Epidermal melanocyte (primary cell): Measurements from ENCODE around the gene PPP1R7.

Experiments used
- DNase-seq: peaks from one replicate; pipeline ENCODE4 v3.0.0; 2011; ENCODE audit warnings: low spot score; ENCODE audit not compliant: insufficient read length

PPP1R7 gene

DNA sequence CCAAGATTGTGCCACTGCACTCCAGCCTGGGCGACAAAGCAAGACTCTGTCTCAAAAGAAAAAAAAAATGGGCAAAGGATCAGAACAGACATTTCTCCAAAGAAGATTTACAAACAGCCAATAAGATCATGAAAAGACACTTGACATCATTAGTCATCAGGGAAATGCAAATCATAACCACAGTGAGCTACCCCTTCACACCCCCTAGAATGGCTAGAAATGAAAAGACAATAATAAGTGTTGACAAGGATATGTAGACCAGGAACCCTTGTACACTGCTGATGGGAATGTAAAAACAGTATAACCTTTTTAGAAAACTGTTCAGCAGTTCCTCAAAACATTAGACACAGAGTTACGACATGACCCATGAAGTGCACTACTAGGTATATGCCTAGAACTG lies 29.8 kb upstream of the PPP1R7 start:
- no peak for DNase-seq

DNA sequence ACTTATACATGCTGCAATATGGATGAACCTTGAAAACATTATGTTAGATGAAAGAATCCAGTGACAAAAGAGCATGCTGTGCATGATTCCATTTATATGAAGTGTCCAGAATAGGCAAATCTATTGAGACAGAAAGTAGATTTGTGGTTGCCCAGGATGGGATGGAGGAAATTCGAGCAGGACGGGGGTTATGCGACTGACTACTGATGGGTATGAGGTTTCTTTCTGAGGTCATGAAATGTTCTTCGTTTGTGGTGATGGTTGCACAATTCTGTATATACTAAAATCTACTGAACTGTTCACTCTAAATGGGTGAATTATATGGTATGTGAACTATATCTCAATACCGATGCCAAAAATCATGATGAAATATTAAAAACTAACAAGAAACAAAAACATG lies 29.3 kb upstream of the PPP1R7 start:
- no peak for DNase-seq

DNA sequence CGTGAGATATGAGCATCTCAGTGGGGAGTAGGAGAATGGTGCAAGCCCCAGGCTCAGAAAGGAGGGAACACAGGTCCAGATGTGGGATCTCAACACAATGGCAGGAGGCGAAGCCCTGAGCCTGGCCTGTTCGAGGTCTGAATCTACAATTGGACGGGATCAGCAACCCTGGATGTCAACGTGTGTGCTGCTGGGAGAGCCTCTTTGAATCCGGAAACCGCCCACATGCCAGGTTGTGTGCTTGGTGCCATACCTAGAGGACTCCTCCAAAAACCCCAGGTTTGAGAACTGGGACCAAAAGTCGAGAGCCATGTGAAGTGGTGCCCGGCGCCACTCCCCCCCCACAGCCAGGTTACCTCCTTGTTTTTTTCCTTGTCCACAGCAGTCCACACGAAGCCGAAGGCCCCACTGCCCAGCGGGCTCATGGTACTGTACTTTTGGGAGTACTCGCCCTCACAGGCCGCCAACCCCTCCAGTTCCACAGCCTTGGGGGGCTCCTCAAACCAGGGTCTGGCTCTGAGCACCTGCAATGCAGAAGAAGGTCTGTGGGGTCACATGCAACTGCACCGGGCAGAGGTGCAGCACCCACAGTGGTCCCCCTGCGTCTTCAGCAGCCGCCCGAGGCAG lies 27.8 kb upstream of the PPP1R7 start:
- no peak for DNase-seq

DNA sequence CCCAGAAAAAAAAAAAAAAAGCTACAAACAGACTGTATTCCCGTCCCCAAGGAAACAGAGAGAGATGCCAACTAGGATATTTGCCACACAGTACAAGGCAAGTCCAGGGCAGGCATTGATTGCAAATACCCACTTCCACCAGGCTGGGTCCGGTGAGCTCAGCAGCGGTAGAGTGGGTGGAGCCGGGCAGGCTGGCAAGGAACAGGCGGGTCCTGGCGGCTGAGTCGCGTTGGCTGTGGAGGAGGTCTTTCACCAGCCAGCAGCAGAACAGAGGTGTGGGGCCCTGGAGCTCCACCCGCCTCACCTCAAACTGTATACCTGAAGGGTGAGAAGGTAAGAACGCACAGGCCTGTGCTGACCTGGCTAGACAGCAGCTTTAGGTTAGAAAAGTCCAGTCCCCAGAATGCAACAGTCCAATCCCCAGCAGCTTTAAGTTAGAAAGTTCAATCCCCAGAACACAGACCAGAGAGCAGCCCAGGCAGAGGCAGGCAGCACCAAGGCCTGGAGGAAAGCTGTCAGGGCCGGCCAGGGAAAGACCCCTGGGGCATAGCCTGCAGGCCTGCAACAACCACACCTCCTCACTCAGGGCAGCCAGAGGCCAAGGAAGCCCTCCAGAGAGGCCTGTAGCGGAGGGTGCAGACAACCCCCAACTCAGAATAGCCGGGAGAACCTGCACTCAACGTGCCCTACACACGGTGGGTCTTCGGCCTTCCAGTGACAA lies 26.3 kb upstream of the PPP1R7 start:
- DNase-seq: no peak

DNA sequence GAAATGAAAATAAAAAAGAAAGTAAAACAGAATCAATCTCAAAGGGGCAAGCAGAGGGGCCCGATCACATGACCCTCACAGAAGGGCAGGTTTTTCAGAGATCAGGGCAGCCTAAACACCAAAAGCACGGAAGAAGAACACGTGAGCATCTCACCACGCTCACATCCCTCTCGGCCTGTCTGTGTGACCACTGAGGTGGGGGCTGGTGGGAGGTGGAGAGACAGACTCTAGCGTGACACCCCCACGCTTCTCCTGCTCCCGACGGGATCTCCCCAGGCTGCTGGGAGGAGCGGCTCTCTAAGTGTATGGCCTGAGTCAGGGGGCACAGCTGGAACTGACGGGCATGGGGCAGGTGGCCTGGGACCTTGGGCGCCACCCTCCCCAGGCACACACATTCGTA lies 24.6 kb upstream of the PPP1R7 start:
- DNase-seq: no peak

DNA sequence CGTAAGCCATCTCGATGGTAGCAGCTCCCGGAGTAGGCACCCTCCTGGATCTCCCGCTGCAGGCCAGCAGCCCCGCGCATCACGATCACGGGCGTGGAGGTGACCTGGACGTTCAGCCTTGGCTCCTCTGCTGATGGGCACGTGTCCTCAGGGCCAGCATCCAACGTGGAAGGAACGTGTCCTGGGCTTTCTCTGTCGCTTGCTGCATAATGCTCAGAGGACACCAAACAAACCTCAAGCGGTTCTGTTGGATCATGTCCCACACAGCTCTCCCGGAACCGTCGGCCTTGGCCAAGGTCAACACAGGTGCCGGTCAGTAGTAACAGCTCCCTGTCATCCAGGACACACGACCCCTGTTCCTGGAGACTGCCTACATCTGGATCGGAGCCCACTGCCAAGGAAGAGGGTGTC lies 24.1 kb upstream of the PPP1R7 start:
- no peak for DNase-seq

DNA sequence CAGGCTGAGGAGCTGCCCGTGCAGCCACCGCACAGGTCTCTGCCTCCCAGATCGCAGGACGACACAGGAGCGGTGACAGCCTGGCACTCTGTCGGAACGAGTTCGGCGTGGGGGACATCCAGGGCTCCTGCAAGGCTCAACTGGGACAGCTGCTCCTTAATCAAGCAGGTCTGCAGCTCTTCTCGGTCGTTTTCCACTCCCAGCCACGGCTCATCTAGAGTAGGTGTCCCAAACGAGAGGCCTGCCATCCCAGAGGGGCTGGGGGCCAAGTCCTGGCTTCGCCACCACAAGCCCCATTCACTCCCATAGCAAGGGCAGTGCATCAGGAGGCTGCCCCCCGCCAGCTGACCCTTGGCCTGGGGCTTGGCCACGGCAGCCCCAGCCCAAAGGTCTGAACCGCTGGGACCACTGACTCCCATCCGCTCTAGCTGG lies 23.5 kb upstream of the PPP1R7 start:
- DNase-seq: no peak

DNA sequence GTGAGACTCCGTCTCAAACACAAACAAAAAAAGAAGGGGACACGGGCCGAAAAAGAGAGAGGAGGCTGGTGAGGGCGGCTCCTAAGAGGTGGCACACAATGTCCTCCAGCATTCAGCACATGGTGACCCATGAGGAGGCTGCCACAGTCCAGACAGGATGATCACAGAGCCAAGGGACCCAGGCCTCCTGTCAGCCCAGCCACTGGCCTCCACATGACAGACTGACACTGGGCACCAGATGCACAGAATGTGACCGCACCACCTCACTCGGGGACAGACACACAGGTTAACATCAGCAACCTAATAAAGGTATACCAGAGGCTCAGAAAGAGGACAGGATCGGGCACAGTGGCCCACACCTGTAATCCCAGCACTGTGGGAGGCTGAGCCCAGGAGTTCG lies 22.0 kb upstream of the PPP1R7 start:
- DNase-seq: no peak

DNA sequence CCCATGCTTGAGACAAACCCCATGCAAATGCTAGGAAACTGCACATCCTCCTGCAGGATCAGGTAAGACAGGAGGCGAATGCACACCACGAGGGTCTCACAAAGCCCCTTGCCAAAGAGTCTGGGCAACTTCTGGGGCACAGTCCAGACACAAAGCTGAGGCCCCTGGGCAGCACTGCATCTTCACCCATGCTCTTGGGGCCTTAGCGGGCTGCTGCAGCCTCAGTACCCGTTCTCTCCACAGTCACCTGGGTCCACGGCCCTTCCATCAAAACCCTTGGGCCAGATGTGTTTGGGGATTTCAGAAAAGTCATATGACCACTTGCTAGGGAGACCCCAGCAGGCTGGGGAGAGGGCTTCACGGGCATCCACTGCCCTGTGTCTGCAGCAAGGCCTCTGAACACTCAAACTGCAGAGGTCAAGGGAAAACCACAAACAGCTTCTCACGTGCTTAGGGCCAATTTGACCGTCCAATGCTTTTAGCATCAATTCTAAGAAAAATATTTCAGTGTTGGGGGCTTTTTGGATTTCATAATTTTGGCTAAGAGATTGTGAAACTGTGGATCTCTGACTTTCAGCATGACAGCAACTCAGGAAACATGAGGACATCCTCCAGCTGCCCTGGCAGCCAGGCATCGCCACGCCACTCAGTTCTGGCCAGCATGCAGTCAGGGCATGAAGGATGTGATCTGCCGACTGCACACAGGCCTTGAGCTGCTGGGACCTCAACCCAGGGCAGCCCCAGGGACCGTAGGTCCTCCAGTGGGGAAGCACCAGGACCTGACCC lies 21.0 kb upstream of the PPP1R7 start:
- DNase-seq: no peak

DNA sequence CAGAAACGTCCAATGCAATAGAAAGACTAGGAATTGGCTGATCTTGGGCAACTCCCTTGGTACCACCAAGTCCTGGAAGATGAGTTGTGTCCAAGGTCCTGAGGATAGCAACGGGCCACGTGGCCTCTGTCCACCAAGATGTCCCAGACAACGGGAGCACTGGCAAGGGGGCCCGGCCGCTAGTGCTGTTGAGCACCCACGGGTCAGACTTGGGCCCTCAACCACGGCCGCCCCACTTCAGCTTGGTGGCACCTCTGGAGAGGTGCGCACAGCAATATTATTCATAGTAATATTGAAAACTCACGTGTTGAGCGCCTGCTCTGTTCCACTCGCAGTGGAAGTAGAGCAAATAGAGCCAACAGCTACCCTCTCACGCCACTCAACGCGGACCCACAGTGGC lies 20.0 kb upstream of the PPP1R7 start:
- no peak for DNase-seq

DNA sequence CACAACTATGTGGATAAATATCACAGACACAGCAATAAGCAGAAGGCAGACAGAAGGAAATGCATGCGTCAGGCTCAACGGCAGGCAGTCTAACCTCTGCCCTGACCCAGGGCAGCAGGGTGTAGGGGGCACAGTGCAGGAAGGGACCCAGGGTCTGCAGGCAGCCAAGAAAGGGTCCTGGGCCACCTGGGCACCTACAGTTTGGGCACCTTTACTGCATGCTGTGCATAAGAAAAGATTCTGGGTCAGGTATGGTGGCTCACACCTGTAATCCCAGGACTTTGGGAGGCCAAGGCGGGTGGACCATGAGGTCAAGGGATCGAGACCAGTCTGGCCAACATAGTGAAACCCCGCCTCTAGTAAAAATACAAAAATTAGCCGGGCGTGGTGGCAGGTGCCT lies 18.7 kb upstream of the PPP1R7 start:
- no peak for DNase-seq

DNA sequence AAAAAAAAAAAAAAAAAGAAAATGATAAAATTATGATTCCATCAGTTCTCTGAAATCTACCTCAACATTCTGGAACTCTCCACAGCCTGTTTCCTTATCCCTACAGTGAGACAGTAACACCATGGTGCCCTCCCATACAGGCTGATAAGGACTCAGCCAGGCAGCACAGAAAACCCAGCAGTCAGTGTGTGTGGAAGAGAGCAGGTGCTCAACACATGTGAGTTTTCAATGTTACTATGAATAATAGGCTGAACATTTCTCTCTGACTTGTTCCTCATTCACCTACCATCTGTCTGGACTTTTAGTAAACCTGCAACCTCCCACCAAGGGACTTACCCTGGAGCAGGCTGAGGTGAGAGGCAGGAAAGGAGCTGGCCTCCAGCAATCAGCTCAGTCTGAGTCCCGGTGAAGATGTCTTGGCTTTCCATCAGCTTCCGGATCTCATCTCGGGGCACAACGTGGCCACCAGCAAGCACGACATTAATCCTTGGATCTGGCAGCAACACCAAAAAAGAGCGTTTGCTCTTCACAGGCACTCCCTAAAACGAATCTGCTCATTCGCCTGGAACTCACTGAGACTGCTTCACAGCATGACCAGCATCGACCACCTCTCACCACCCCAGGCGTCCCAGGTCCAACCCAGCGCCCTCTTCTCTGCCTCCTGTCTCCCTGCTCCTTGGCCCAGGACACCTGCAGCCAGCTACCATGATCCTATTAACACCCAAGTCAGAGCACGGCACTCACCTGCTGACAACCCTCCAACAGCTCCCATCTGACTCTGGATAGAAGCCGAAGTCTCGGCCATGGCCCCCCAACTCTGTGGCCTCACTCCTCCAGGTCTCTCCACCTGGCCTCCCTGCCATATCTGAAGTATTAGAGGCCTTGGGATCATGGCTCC lies 17.5 kb upstream of the PPP1R7 start:
- DNase-seq: no peak

DNA sequence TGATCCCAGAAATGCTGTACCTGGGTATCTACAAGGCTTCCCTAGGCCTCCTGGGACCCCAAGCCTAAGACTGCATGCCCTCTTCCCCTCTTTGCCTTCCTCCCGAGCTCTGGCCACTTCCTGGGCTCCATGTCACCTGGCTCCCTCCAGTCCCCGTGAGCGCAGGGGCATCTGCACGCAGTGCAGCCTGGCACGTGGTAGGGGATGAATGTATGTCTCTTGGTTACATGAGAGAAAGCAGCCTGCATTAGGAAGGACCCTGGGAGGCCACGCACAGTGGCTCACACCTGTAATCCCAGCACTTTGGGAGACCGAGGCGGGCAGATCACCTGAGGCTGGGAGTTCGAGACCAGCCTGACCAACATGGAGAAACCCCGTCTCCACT lies 16.8 kb upstream of the PPP1R7 start:
- no peak for DNase-seq

DNA sequence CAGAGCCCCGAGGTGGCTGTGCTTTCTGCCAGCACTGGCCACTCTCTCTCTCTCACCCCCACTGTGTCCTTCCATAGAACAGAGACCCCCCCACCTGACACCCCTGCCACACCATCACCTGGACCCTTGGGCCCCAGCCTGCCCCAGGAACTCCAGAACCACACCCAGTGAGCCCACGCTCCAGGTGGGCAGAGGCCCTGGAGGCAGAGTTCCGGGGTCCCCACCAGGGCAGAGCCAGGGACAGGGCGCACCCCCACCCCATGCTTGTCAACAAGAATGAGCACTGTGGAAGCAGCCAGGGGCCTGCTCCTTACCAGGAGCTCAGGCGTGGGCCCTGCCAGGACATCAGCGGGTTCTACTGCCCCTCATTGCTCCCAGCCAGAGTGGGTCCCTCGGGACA lies 15.6 kb upstream of the PPP1R7 start:
- no peak for DNase-seq

DNA sequence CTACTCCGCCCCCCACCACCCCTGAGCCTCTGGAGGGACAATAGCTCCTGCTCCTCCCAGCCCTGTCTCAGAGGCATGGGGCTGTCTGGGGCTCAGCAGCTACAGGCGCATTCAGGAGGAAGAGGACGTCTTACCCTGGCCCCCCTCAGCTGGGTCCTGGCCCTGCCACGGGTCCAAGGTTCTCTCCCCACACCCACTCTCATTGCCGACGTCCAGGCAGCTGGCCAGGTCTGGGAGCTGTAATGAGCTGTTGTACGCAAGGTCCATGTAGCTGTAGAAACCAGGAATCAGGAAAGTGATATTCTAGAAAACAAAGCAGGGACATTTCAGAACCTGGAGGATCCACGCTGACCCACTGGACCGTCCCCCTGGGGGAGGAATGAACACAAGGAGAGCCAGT lies 14.5 kb upstream of the PPP1R7 start:
- DNase-seq: no peak

DNA sequence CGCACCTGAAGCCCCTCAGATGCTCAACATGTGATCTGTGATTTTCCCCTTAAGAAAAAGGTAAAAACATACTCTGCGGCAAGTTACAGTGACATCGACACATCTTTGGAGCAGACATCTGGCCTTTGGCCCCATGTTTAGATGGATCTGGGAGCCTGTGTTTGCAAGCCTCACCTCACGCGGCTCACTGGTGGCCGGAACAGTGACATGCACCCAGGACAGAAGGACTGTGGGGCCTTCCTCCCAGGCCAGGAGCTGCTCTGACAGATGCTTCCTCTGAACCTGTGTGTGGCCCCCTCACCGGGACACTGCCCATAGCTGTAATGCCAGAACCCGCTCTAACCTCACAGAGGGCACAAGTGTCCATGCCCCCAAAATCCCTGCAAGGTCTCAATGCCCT lies 14.1 kb upstream of the PPP1R7 start:
- DNase-seq: no peak

DNA sequence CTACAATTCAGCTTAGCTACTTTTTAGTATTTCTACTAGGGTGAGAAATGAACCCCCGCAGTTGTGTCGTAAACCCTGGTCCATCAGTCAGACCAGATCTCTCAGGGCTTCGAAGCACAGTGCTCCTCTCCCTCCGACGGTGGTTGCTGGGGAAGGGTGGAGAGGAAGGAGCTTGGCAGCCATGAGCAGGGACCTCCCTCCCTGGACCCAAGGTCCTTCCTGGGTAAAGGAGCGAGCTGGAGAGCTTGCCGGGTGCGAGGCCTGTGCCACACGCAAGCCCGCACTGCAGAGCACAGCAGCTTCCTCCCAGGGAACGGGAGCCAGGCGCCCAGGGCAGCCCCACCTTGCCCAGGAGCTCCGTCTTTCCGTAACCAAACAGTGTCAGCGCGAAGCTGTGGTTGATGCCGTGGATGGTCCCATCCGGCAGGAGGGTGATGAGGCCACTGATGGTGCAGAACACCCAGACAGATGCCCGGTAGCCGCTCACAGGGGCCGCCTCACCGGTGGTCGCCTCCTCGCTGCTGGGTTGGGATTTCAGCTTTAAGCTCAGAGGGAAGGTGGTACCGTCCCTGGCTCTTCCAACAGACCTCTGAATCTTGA lies 13.5 kb upstream of the PPP1R7 start:
- DNase-seq: no peak

DNA sequence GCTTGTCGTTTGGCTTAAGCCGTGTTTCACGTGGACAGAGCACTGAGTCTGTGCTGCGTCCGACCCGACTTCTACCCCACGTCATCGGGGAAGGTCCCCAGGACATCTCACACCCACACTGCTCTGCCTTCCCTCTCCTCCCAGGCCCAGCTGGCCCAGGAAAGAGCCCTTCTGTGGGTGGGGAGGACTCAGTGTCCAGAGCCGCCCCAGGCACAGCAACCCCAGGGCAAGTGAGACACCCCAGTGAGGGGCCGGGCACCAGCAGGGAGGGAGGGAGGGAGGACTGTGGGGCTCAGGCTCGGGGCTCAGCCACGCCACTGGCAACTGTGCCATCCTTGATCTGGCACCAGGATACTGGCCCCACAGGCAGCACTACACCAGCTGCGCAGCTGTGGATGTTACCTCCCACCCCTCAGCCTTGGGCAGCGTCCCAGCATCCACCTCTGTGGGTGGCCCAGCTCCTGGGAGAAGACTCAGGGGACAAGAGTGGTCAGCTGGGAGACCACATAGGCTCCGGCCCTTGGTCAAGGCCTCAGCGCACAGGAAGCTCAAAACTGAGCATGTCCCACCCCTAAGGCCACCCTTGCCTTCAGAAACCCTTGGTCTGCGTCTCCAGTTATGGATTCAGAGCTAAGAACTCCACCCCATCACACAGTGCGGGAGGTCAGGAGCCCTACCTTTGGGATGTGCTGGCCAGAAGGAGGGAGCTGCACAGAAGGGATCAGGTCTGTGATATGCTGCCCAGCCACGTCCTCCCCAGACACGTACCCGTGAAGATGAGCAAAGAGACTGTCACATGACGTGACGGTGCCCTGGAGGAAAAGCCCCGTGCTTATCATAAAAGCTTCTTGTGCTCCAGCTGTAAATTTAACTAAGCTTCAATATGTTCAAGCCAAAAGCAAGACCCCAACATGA lies 12.7 kb upstream of the PPP1R7 start:
- no peak for DNase-seq

DNA sequence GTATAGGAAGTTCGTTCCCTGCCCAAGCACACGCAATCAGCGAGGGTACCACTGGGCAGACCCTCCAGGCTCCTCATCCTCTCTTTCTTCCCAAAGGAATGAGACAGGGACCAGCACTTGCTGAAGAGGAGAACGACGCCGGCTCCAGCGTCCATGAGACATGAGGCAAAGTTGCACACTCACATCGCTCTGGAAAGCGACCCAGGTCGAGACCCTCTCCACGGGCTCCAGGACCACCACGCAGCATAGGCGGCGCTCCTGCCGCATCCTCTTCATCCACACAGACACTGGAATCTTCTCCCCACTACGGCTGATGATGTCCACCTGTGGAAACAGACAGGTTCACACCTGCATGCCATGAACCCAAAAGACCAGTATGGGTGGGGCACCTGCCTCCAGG lies 11.8 kb upstream of the PPP1R7 start:
- DNase-seq: no peak
